Colonic mucosa (tissue), 4 donors: ENCODE measurements around the gene FHAD1. TPM values are rescaled to one million over a fixed set of nuclear protein-coding genes. Genes with fewer than 3 reads are reported as not detected.
"Not testable (repeated sequence)": the region's sequence is repeated elsewhere in the genome, so short reads cannot be mapped to it uniquely, and the experiment has no call there.

Source experiments
- DNase-seq: peaks from one replicate; pipeline ENCODE4 v3.0.0-alpha.2; 2020
- H3K27ac ChIP-seq: fragments of 200-600 bp; one replicate; pipeline ENCODE4 v1.8.0; 2021
- H3K27me3 ChIP-seq: fragments of 200-600 bp; one replicate; pipeline ENCODE4 v1.8.0; 2021
- H3K36me3 ChIP-seq: fragments of 200-600 bp; one replicate; pipeline ENCODE4 v1.8.0; 2021
- H3K4me1 ChIP-seq: fragments of 200-600 bp; one replicate; pipeline ENCODE4 v1.8.0; 2021; ENCODE audit warnings: mild to moderate bottlenecking
- H3K4me3 ChIP-seq: fragments of 200-600 bp; one replicate; pipeline ENCODE4 v1.8.0; 2021
- H3K9ac ChIP-seq, 2 donors: one replicate each; pipeline ENCODE4 v1.7.0; 2013; ENCODE audit warnings: control low read depth in 2 of 2, low read depth in 2 of 2, low read length in 2 of 2
- H3K9me3 ChIP-seq: fragments of 200-600 bp; one replicate; pipeline ENCODE4 v1.8.0; 2021
- intact Hi-C: fragments of 100-400 bp; cut with DNase I; formaldehyde crosslinking; loops from one replicate; pipeline ENCODE4 v1.14.1; 2022
- total RNA-seq, 2 donors: library from RNA; stranded (reverse); fragmentation: NEBNext Ultra II Directional in 1 of 2; extraction: Animal tissue kit (Norgen Biotek cat#: 25700) in 1 of 2; gene quantifications; one replicate each; pipeline ENCODE4 v1.2.1, GENCODE V29; 2021
- TF ChIP-seq, protein P1 (sequence below): fragments of 200-600 bp; IDR thresholded peaks from one replicate; pipeline ENCODE4 v1.8.0; 2022; ENCODE audit warnings: antibody characterized with exemption, mild to moderate bottlenecking
- donor health status: healthy.
- donor health status: DM: no; HTN: no; CAD: no.
- donor health status: DM: no; HTN: no; CAD: no.

FHAD1 gene
- total RNA-seq, 2 donors from 2014 or later = 1.5 to 1.8 TPM

DNA sequence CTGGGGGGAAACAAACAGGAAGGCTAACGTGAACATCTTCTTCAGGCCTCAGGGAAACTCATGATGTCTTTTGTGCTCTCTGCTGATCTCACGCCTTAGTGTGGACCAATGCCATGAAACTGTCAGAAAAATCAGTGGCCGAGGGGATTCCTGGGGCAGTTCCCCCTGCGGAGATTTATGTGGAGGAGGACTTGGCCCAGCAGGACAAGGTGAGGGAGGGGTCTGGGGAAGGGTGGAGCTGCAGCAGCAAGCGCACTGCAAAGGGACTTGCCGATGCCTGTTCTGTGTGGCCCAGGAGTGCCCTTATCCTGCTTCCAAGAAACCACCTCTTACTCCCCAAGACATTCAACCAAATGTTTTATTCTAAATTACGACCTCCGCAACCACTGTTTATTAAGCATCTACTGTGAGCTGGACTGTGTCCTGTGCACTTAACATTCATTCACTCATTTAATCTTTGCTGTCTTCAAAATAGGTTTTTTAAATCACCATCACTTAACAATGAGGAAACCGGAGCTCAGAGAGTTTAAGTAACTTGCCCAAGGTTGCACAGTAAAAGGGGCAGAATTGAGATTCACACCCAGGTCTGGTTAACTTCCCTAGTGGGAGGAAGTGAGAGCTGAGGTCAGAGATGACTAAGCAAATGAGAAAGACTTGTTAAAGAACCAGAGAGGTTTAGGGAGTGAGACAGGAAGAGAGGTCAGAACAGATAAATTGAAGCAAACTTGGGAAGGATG, 49.7 kb downstream of the FHAD1 start:
- H3K9me3 ChIP-seq = no peaks in the 10 kb centered on the region
- H3K4me3 ChIP-seq = no peak overlapping the region
- TF ChIP-seq, protein P1, sequence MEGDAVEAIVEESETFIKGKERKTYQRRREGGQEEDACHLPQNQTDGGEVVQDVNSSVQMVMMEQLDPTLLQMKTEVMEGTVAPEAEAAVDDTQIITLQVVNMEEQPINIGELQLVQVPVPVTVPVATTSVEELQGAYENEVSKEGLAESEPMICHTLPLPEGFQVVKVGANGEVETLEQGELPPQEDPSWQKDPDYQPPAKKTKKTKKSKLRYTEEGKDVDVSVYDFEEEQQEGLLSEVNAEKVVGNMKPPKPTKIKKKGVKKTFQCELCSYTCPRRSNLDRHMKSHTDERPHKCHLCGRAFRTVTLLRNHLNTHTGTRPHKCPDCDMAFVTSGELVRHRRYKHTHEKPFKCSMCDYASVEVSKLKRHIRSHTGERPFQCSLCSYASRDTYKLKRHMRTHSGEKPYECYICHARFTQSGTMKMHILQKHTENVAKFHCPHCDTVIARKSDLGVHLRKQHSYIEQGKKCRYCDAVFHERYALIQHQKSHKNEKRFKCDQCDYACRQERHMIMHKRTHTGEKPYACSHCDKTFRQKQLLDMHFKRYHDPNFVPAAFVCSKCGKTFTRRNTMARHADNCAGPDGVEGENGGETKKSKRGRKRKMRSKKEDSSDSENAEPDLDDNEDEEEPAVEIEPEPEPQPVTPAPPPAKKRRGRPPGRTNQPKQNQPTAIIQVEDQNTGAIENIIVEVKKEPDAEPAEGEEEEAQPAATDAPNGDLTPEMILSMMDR = no peak
- no peaks in the 10 kb centered on the region for H3K27me3 ChIP-seq
- no peaks in the 10 kb centered on the region for H3K4me1 ChIP-seq
- no peak overlapping the region for H3K9ac ChIP-seq
- no peak overlapping the region for H3K27ac ChIP-seq
- intact Hi-C loops = no loop called here
- H3K36me3 ChIP-seq = no peaks in the 10 kb centered on the region
- no peak for DNase-seq

DNA sequence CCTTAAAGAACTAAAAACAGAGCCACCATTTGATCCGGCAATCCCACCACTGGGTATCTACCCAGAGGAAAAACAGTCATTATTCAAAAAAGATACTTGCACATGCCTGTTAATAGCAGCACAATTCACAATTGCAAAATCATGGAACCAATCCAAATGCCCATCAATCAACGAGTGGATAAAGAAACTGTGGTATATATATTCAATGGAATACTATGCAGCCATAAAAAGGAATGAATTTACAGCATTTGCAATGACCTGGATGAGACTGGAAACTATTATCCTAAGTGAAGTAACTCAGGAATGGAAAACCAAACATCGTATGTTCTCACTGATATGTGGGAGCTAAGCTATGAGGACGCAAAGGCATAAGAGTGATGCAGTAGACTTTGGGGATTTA, 51.0 kb downstream of the FHAD1 start:
- intact Hi-C loops, H3K27me3 ChIP-seq, H3K27ac ChIP-seq, H3K36me3 ChIP-seq, DNase-seq, H3K9ac ChIP-seq, H3K4me1 ChIP-seq, H3K4me3 ChIP-seq, H3K9me3 ChIP-seq: not testable (repeated sequence)

DNA sequence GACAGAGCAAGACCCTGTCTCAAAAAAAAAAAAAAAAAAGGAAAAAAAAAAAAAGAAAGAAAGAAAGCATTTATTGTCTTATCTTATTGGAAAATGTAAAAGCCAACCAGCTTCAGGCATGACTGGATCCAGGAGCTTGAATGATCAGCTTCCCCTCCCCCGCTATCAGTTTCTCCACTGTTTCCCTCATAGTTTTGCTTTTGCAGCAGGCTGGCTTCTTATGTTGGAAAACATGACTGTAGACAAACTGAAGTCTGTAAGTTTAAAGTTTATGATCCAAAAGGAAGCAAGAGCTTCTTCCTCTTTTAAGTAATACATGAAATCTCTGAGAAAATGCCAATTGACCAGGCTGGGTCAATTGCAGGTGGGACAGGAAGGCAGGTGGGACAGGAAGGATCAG, 52.2 kb downstream of the FHAD1 start:
- TF ChIP-seq, protein P1 = no peak
- no peak for DNase-seq
- H3K9me3 ChIP-seq = no peaks in the 10 kb centered on the region
- H3K4me1 ChIP-seq = no peaks in the 10 kb centered on the region
- intact Hi-C loops = no loop called here
- no peak overlapping the region for H3K9ac ChIP-seq
- no peak overlapping the region for H3K27ac ChIP-seq
- H3K4me3 ChIP-seq = no peak overlapping the region
- H3K36me3 ChIP-seq = no peaks in the 10 kb centered on the region
- no peaks in the 10 kb centered on the region for H3K27me3 ChIP-seq

DNA sequence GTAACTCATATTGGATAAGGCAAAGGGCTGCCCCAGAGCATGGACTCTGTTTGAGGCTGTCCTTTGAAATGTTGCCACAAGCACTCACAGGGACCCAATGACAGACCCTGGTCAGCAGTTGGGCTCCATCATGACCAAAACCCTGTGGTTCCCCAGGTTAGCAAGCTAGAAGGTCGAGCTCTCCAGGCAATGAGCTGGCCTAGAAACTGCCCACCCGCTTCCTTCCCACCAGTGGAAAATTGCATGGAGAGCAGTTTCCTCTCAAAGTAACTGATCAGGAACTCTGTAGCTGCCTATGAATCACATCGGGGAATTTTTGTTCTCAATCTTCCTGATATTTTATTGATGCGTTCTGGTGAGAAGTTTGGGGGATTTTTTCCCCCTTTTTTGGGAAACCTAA, 52.8 kb downstream of the FHAD1 start:
- Histone ChIP-seq H3K9ac (no peak overlapping the region), H3K36me3 (no peaks in the 10 kb centered on the region), H3K27me3 (no peaks in the 10 kb centered on the region), H3K9me3 (no peaks in the 10 kb centered on the region), H3K27ac (no peak overlapping the region), H3K4me3 (no peak overlapping the region), H3K4me1 (no peaks in the 10 kb centered on the region)
- no peak for DNase-seq
- intact Hi-C loops = no loop called here
- TF ChIP-seq, protein P1 = no peak

DNA sequence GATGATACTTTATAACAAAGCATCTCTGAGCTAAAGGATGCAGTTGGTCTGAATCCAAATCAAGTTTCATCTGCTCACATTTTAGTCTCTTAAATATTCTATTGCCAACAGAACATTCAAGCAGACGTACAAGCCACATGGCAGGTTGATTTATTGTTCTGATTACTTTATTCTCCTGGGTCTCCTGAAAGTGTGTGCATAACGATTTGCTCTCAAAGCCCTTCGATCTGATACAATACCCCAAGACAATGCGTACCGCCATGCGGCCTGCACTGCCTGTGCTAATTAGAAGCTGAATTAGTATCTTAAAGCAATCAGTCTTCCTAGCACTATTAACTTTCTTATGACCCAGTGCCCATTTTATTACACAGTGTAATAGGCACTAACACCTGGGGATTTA, 56.9 kb downstream of the FHAD1 start:
- Histone ChIP-seq H3K4me3 (no peak overlapping the region), H3K27me3 (no peaks in the 10 kb centered on the region), H3K27ac (no peak overlapping the region), H3K9ac (no peak overlapping the region), H3K36me3 (no peaks in the 10 kb centered on the region), H3K9me3 (no peaks in the 10 kb centered on the region), H3K4me1 (no peaks in the 10 kb centered on the region)
- intact Hi-C loops = loop anchor here (2.0 kb wide), 1 partner anchor 173 kb away; no protein-coding TSS in a partner anchor
- TF ChIP-seq, protein P1 = no peak
- DNase-seq = no peak

DNA sequence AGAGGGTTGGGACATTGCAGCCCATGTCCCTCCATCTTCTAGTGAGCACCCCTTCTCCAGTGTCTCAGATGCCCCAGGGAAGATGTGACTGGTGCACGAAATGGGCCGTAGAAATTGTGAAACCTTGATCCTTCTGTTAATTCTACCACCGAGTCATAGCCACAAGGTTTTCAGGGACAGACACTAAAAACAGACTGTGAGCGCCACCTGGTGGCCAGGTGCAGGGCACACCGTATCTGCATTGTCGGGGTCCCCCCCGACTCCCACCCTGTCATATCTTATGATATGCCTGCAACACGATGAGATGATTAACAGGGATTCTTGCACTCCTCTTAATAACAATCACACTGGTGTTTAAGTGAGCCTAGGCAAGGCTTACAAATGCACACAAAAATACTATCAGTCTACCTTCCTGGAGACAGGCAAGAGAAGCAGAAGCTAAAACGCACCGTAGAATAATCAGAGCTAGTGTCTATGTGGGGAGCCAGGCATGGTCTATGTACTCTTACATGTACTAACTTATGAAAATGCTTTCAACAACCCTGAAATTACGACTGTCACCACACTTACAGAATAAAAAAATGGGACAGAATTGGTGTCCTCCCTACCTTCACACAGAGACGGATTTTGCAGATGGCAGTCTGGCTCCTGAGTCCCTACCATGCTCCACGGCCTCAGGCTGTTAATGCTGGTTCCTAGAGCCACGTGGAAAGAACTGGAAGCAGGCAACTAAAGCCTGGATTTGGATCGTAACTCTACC, 57.9 kb downstream of the FHAD1 start:
- no peak overlapping the region for H3K27ac ChIP-seq
- no peaks in the 10 kb centered on the region for H3K4me1 ChIP-seq
- H3K27me3 ChIP-seq = no peaks in the 10 kb centered on the region
- intact Hi-C loops = loop anchor here (2.0 kb wide), 1 partner anchor 174 kb away; no protein-coding TSS in a partner anchor
- no peak overlapping the region for H3K4me3 ChIP-seq
- H3K36me3 ChIP-seq = no peaks in the 10 kb centered on the region
- peak; percentile 82 for DNase-seq
- H3K9ac ChIP-seq = no peak overlapping the region
- no peaks in the 10 kb centered on the region for H3K9me3 ChIP-seq
- TF ChIP-seq, protein P1 = peak; percentile 96
